HG03571 (cell line): ENCODE measurements around the gene MUSTN1.

Source experiments
- ATAC-seq: cut with Tn5 transposase; IDR thresholded peaks from one replicate; pipeline ENCODE4 v1.9.1; 2021; ENCODE audit not compliant: unreplicated experiment

MUSTN1 gene

GRCh38 chr3:52854013-52854412, 19.2 kb upstream of the MUSTN1 start:
- no peak for ATAC-seq

- no peak for ATAC-seq
Observed at GRCh38 chr3:52852419-52852818, 17.6 kb upstream of the MUSTN1 start.

GRCh38 chr3:52851348-52851747, 16.5 kb upstream of the MUSTN1 start:
- ATAC-seq, result no peak

- no peak for ATAC-seq
Observed at GRCh38 chr3:52849656-52850055, 14.8 kb upstream of the MUSTN1 start.

GRCh38 chr3:52848617-52849016, 13.8 kb upstream of the MUSTN1 start:
- ATAC-seq, result no peak

GRCh38 chr3:52847726-52848125, 12.9 kb upstream of the MUSTN1 start:
- no peak for ATAC-seq

- no peak for ATAC-seq
Observed at GRCh38 chr3:52847241-52847640, 12.4 kb upstream of the MUSTN1 start.

- ATAC-seq, result no peak
Observed at GRCh38 chr3:52846432-52846965, 11.7 kb upstream of the MUSTN1 start.

- no peak for ATAC-seq
Observed at GRCh38 chr3:52845691-52846431, 11.0 kb upstream of the MUSTN1 start.

- no peak for ATAC-seq
Observed at GRCh38 chr3:52845157-52845556, 10.3 kb upstream of the MUSTN1 start.

GRCh38 chr3:52844290-52844975, 9.6 kb upstream of the MUSTN1 start:
- no peak for ATAC-seq

GRCh38 chr3:52843881-52844280, 9.1 kb upstream of the MUSTN1 start:
- no peak for ATAC-seq

- no peak for ATAC-seq
Observed at GRCh38 chr3:52843108-52843865, 8.5 kb upstream of the MUSTN1 start.

- ATAC-seq, result no peak
Observed at GRCh38 chr3:52842424-52842823, 7.6 kb upstream of the MUSTN1 start.

GRCh38 chr3:52841981-52842340, 7.1 kb upstream of the MUSTN1 start:
- ATAC-seq, result no peak

GRCh38 chr3:52841211-52841980, 6.6 kb upstream of the MUSTN1 start:
- ATAC-seq, result no peak

GRCh38 chr3:52839892-52840545, 5.2 kb upstream of the MUSTN1 start:
- ATAC-seq, result no peak

- ATAC-seq, result no peak
Observed at GRCh38 chr3:52839268-52839575, 4.4 kb upstream of the MUSTN1 start.

- ATAC-seq, result no peak
Observed at GRCh38 chr3:52838561-52839267, 3.9 kb upstream of the MUSTN1 start.

GRCh38 chr3:52836986-52837385, 2.2 kb upstream of the MUSTN1 start:
- no peak for ATAC-seq
